HG02763 (cell line): ENCODE measurements around the gene TSPY4.
"Not testable (repeated sequence)": the region's sequence is repeated elsewhere in the genome, so short reads cannot be mapped to it uniquely, and the experiment has no call there.

Experiments
- ATAC-seq: cut with Tn5 transposase; IDR thresholded peaks from one replicate; pipeline ENCODE4 v1.9.1; 2021; ENCODE audit warnings: mild to moderate bottlenecking, moderate library complexity; ENCODE audit not compliant: unreplicated experiment

Gene TSPY4

GRCh38 chrY:9337164-9337563, at the start of gene TSPY4:
Gene TSPY4, plus strand, starts transcription at chrY:9337464. Its CDS starts 46 bp downstream, at chrY:9337510.
- not testable (repeated sequence) for ATAC-seq

- ATAC-seq = no peak
These were observed 16.3 kb upstream of the TSPY4 start for GRCh38 chrY:9320996-9321395.

GRCh38 chrY:9357497-9357896, 20.2 kb downstream of the TSPY4 start, which contains the start of gene TSPY8:
Gene TSPY8, plus strand, starts transcription at chrY:9357797. Its CDS starts 46 bp downstream, at chrY:9357843.
- ATAC-seq = not testable (repeated sequence)
